Activated CD4-positive, alpha-beta T cell treated with anti-CD3 and anti-CD28 coated beads, Interleukin-10, Interleukin-2, amounts not matched to agents 100 ng/mL and 50 ng/mL, durations not matched to agents 16 hours and 8 hours (primary cell): ENCODE results near the gene KRT83.
"Not testable (repeated sequence)": the region's sequence is repeated elsewhere in the genome, so short reads cannot be mapped to it uniquely, and the experiment has no call there.

ENCODE experiments used
- DNase-seq: peaks from one replicate; pipeline ENCODE4 v3.0.0-alpha.2; 2020

KRT83 gene

DNA sequence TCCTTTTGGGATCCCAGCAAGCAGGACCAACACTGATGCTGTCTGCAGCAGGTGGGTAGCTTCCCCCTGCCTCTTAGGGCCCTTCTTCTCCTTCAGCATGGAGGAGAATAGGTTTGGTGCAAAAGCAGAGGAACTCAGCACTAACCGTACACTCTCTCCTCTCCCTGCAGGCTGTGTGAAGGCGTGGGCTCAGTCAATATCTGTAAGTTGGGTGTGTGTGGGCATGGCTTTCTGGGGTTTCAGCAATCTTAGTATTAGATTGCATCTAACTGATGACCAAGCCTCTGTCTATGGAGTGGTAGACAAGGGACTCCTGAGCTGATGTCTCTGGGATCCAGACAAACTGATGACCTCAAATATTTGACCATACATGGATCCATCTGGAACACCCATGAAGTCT lies 31.8 kb upstream of the KRT83 start:
- no peak for DNase-seq

DNA sequence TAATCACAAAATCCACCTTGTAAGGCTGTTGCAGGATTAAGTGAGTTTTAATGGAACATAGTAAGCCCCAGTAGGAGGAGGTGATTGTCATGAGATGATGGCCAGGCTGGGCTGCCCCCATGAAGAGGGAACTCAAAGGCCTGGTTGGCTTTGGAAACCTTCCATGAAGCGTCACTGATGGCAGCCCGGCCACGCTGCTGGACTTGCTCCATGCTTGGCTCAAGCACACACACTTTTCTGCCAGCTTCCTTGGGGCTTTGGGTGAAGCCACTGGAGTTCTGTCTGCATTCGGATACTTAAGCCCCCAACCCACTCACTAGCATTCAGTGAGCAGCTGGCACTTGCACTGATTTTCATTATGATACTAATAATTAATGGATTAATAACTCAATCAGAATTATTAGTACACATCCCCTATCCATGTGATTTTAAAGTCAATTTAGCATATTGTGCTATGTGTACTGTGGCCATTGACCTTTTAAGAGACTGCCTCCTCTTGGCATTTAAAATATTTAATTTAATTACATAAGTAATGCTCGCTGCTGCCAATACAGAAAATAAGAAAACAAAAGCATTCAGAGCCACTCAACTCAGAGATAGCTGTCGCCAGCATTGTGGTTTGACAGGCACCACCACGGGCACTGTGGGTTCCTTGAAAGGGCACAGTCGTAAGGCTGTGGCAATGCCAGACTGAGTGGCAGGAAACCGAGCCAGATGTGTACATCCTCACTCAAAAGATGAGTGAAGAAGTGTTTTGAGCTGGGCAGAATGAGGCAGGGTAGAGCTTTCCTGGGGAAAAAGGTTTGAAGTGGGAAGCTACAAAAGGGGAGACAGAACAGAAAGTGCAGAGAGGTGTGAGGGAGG lies 30.2 kb upstream of the KRT83 start:
- peak; percentile 52 for DNase-seq

DNA sequence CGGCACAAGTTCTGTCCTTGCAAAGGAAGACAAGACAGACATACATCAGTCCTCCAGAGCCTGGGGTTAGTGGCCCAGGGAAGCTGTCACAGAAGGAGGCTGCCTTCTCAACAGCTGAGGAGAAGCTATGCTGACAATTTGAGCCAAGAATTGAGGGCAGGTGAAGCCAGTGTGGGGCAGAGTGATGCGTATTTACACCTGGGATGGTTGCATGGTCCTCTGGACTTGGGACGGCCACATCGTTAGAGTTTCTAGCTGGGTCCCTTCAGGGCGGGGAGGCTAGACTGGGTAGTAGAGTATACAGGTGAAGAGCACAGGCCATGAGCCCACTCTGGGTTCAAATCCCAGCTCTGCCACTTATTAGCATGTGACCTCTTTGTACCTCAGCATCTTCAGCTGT lies 29.6 kb upstream of the KRT83 start:
- DNase-seq, result no peak

GRCh38 chr12:52350021-52350620 lies 28.9 kb upstream of the KRT83 start:
- DNase-seq, result no peak

GRCh38 chr12:52349196-52349595 lies 28.0 kb upstream of the KRT83 start:
- DNase-seq, result no peak

DNA sequence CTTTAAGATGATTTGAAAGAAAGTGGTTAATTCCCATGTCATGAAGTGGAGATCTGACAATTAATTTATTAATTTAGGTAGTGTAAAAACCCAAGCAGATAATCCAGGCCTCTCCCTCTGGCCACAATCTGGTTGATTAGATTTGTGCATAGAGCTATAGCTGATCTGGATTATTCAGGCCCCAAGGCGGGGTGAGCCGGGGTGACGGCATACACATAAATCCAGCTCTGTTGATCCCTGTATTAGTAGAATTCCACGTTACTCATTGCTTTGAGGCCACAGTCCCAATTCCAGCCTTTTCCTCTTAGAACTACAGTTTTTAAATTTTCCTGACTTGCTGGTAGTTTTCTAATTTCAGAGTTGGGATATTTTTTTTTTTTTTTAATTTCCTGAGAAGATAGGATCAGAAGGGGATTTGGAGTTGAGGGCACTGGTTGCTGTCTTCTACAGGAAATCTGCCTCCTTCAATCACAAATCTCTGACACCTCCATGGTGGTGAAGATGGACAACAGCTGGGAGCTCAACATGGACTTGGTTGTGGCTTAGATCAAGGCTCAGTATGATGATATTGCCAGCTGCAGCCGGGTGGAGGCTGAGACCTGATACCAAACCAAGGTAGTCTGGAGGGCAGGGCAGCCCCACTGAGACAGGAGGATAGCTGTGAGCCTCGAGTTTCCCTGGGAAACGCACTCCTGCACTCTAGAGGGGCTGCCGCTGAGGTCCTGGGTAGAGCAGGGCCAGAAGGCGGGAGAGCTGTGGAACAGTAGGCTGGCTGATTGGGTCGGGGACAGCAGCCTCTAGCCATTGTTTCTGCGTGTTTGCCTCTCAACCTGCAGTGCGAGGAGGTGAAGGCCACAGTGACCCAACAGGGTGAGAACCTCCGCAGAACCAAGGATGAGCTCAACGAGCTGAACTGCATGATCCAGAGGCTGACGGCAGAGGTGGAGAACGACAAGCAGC lies 26.6 kb upstream of the KRT83 start:
- DNase-seq, result no peak

- no peak for DNase-seq
These were observed 25.8 kb upstream of the KRT83 start for GRCh38 chr12:52347016-52347415.

- no peak for DNase-seq
These were observed 25.4 kb upstream of the KRT83 start for GRCh38 chr12:52346593-52346992.

GRCh38 chr12:52345041-52345440 lies 23.8 kb upstream of the KRT83 start:
- not testable (repeated sequence) for DNase-seq

DNA sequence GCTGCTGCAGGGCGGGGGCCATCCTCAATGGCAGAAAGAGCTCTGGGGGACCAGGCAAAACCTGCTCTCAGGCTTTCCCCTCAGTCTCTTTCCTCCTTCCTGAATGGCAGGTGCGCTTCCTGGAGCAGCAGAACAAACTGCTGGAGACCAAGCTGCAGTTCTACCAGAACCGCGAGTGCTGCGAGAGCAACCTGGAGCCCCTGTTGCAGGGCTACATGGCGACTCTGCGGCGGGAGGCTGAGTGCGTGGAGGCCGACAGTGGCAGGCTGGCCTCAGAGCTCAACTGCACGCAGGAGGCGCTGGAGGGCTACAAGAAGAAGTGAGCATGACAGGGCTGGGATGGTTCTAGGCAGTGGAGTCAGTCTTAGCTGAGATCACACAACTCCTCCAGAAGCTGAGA lies 22.9 kb upstream of the KRT83 start:
- DNase-seq, result no peak

GRCh38 chr12:52343550-52343949 lies 22.4 kb upstream of the KRT83 start:
- DNase-seq, result no peak

DNA sequence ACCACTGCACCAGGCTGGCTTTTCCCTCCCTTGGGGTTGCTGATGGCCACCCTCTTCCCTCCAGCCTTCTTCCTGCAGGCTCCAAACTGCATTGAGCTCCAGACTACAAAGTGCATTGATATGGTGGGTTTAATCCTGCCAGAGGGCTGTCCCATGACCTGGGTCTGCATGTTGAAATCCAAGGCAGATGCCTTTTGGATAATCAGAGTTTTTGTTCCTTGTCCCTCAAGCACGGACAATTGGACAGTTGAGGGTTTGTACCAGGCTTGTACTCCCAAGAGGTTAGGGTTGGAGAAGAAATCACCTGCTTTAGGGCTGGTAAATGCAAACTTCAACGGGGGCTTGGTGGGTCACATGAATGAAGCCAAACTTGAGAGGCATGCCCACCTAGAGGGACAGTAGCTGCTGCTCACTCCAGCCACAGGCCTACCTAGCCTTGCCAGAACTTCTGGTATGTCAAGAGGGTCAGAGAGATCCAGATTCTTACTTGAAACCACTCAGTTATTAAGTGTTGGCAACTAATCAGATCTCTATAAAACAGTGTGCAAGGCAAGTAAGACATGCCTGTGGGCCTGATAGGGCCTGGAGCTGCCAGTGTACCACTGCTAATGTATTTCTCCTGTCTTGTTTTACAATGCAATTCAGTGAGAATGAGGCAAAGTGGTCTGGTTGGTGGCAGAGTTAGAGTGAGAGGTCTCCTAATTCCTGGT lies 21.7 kb upstream of the KRT83 start:
- no peak for DNase-seq

DNA sequence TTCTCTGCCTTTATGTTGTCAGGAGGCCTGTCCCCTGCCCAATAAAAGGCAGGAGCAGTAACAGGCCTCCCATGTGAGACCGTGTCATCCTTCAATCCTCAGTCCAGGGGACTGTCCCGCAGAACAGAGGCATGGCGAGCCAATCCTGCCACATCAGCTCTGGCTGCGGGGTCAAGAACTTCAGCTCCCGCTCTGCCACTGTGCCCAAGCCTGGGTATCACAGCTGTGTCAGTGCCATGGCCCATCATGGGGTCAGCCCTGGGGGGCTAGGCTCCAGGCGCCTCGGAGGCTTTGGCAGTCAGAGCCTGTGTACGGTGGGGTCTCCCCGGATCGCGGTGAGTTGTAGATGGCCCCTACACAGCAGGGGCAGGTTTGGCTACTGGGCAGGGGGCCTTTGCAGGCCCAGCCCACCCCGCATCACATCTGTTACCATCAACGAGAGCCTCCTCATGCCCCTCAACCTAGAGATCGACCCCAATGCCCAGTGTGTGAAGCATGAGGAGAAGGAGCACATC lies 19.9 kb upstream of the KRT83 start:
- DNase-seq, result no peak

DNA sequence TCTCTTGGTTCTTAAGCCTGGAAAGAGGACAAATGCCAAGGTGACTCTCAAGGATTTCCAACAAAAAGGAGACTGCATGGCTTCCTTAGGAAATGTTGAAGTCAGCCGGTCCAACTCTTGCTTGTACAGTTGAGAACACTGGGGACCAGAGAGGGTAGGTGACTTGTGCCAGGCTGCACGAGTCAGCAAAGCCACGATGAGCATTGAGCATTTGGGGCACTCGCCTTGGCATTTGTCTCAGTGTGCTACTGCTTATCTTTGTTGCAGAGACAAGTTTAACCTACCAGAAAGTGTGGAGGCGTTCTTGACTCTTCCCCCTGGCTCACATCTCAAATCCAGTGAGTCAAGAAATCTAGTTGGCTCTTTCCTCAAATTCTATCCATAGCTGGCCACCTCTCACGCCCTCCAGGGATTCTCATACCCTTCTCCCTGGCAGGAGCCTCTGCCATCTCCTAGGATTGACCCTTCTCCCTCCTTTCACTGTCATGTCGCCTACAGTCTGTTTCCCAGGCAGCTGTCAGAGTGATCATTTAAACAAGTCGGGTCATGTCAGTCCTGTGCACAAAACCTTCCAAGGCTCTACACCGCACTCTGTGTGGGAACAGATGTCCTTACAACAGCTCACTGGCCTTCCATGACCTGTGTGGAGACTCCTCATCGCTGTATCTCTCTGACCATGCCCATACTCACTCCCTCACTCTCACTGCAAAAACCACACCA lies 17.2 kb upstream of the KRT83 start:
- DNase-seq, result no peak

- DNase-seq, result no peak
These were observed 15.9 kb upstream of the KRT83 start for GRCh38 chr12:52337054-52337453.

DNA sequence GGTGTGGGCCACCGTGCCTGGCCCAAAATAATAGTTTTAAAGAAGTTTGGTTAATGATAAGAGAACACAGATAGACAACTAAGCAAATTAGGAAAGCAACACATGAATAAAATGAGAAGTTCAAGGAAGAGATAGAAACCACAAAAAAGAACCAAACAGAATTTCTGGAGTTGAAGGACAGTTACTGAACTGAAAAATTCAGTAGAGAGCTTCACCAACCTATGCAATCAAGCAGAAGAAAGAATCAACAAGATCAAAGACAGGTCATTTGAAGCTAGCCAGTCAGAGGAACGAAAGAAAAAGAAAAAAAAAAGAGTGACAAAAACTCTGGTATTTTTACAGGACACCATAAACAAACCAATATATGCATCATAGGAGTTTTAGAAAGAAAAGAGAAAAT lies 15.4 kb upstream of the KRT83 start:
- DNase-seq, result no peak

DNA sequence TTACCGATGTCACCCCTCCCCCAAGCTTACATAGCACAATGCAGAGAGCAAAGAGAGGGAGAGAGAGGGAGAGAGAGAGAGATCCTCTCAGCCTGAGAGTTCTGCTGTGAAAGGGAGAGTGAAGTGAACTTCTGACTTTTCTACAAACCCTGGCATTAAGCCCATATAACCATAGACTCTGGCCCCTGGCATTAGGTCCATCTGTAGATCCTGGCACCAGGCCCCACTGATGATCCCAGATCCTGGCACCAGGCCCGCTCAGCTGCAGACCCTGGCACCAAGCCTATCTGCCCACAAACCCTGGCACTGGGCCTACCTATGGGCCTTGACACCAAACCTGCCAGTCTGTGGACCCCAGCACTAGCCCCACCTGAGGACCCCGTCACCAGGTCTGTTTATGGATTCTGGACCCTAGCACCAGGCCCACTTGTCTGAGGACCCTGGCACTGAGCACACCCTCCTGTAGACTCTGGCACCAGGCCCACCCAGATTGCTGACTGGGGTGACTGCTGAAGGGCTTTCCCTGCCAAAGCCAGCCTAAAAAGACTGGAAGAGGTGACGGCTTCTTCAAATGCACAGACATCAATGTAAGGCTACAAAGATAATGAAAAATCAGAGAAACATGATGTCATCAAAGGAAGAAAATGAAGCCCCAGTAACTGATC lies 14.5 kb upstream of the KRT83 start:
- DNase-seq, result no peak

- DNase-seq, result no peak
These were observed 13.0 kb upstream of the KRT83 start for GRCh38 chr12:52334185-52334584.

DNA sequence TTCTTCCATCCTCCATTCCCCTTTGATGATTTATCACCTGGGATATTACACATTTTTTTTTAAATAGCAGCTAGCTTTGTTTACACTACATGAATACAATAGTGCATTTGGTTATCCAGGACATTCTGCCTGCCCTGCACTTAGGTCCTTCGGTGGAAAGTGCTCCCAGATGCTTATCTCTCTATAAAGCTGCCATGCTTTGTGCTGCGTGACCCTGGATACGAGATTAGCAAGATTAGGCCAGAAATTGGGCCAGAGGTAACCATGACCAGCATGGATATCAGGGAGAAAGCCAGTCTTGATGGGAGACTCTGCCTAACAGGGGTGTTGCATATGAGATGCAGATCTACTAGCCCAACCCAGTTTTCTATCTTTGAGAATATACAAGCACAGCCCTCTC lies 12.1 kb upstream of the KRT83 start:
- no peak for DNase-seq

DNA sequence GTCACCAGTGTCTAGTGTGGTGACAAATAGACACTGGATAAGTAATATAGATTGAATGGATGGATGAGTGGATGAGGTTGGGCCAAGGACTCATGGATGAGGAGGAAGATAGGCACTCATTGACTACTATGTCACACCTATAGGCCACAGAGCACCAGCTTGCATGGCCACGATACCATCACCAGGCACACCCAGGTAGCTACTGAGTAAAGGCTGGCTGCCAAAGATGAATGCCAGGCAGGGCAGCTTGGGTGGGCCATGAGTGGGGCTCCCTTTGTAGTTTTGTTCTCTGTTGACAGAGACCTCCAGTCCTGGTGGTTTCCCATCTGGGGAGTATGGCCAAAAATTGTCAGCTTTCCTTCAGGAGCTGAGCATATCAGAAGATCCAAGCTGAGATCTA lies 11.2 kb upstream of the KRT83 start:
- DNase-seq, result no peak

- DNase-seq, result no peak
These were observed 10.6 kb upstream of the KRT83 start for GRCh38 chr12:52331833-52332232.
